NOMO-1 (cell line): ENCODE measurements around the gene GALM.
"Not testable (repeated sequence)": the region's sequence is repeated elsewhere in the genome, so short reads cannot be mapped to it uniquely, and the experiment has no call there.

ENCODE experiments used
- DNase-seq, 2 experiments: peaks; one replicate each; lab custom pipeline; 2025; ENCODE audit not compliant: unreplicated experiment in 2 of 2; lab: John Stamatoyannopoulos, UW

Gene GALM

GRCh38 chr2:38755891-38756290 lies 90.0 kb downstream of the GALM start:
- not testable (repeated sequence) for DNase-seq

DNA sequence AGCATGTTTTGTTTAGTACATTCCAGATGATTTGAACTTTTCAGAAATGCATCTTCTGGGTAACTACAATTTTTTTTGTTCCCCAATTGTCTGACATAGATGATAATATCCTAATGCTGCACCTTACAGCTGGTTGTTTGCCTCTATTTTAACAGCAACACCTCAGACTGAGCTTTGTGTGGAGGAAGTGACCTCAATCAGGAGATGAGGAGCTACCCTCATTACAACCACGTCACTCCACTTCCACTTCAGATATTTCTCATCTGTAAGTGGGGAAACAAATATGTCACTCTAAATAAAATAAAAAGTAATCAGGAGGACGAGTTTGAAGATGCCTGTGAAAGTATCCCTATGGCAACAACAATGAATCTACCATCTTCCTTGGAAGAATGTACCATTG lies 97.3 kb downstream of the GALM start:
- DNase-seq, result no peak

GRCh38 chr2:38763728-38764127 lies 97.8 kb downstream of the GALM start:
- no peak for DNase-seq

DNA sequence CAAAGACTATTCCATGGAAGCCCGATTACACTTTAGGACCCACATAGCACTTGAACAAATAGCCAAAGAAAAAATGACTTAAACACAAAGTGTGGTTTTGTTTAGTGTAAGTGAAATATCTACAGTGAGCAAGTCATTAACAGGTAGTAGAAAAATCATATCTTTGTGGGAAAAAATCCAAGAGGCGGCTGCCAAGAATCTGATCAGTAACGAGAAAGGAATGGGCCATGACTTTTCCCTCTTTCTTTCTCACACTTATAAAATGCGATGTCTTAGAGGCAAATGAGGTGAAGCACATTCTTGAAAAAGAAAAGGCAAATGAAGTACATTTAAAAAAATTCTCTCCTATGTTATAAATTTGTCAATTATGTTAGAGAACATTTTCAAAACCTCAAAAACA lies 99.2 kb downstream of the GALM start:
- DNase-seq, result no peak

- no peak for DNase-seq
These were observed 99.6 kb downstream of the GALM start for GRCh38 chr2:38765551-38765950.

DNA sequence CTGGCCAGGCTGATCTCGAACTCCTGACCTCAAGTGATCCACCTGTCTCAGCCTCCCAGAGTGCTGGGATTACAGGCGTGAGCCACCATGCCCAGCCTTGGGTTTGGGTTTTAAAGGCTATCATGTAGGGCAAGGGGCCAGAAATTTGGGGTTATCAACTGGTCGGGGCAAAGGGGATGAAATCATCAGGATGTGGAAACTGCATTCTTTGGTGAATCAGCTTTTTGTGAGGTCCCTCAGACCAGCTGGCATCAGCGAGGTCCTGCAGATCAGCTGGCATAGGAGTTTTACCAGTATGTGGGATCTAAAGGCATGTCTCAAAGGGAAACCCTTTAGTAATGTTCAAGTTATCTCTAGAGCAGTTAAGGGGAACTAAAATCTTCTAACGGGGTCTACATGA lies 105.7 kb downstream of the GALM start:
- no peak for DNase-seq

DNA sequence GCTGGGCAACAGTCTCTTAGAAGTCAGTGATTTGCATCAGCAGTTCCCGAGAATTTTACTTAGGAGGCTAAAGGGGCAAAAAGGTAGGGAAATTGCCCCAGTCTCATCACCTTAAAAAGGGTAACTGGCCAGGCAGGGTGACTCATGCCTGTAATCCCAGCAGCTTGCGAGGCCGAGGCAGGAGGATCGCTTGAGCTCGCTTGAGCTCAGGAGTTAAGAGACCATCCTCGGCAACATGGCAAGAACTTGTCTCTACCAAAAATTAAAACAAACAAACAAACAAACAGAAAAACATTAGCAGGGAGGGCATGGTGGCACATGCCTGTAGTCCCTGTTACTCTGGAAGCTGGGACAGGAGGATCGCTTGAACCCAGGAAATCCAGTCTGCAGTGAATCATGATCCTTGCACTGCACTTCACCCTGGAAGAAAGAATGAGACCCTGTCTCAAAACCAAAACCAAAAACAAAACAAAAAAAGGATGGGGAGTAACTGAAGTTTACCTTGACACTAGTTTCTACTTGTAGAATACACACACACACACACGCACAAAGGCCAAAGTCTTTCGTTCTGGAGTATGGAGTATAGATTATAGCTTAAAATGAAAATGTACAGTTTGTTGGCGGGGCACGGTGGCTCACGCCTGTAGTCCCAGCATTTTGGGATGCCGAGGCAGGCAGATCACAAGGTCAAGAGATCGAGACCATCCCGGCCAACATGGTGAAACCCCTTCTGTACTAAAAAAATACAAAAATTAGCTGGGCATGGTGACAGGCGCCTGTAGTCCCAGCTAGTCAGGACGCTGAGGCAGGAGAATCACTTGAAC lies 109.4 kb downstream of the GALM start:
- no peak for DNase-seq

DNA sequence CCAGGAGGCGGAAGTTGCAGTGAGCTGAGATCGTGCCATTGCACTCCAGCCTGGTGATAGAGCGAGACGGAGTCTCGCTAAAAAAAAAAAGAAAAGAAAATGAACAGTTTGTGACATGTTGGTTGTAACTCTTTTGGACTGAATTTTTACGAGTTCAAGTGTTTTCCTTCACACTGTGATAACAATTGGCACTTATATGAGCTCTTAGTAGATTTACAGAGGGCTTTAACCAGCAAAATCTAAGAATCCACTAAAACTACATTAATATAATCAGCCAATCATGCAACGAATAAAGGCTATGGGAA lies 110.0 kb downstream of the GALM start:
- DNase-seq, result no peak

DNA sequence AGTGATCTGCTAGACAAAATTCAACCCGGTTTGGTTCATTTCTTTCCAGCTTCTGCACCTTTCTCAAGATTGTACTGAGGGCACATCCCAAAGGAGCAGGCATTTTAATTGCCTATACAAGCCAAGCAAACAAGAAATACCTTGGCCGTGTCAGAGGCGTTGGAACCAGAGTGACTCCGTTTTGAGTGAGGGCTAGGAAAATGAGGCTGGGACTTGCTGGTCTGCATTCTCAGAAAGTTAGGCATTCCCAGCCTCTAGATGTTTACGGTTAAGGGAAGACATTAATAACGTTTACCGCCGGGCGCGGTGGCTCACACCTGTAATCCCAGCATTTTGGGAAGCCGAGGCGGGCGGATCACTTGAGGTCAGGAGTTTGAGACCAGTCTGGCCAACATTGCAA lies 110.6 kb downstream of the GALM start:
- DNase-seq, result no peak

GRCh38 chr2:38778687-38779082 lies 112.8 kb downstream of the GALM start:
- no peak for DNase-seq

DNA sequence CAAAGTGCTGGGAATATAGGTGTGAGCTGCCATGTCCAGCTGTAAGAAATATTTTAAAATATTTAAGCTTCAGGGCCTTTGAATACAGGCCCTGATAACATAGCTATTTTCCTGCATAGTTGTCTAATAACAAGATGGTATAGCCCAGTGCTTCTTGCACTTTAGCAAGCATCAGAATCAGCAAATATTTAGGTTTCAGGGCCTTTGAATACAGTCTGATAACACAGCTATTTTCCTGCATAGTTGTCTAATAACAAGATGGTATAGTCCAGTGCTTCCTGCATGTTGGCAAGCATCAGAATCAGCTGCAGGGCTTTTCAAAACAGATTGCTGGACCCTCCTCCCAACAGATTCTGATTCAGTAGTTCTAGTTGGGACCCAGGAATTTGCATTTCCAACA lies 117.7 kb downstream of the GALM start:
- no peak for DNase-seq
